Measurements from ENCODE around the gene TP53INP2. TPM values are rescaled to one million over a fixed set of nuclear protein-coding genes. Genes with fewer than 3 reads are reported as not detected.
"Not testable (repeated sequence)": the region's sequence is repeated elsewhere in the genome, so short reads cannot be mapped to it uniquely, and the experiment has no call there.

Gene TP53INP2
- total RNA-seq, 1 donor from 2014 or later = 22.7 TPM

DNA sequence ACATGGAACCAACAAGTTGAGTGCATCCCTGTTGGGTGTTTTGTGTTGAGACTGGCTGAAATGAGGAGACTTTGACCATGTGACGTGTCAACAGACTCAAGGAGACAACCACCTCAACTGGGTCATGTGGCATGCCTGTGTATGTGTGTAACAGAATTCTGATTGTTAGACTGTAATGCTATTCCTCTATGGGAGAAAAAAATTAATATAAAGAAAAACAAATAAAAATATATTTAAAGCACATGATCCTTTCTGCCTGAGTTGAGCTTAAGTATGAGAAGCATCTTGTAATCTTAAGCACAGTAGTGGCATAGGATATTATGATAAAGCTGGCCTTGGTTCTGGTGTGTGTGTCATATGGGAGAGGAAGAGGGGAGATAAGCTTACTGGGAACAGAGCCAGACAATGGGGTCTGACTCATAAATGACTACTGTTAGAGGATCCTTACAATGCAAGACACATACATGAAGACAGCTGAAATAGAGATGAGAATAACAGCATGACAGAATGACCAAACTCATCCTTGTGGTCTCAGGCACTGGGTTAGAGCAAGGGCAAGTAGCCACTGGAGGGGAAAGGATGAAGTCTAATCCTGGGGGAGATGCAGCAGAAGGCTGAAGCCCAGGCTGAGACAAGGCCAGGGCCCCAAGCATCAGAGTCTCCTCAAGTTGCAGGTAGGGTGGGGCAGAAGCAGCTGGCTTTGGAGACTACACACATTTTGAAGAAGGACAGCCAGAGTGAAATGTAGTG, 9.2 kb downstream of the TP53INP2 start:
- H3K9me3 Mint-ChIP-seq (ENCODE audit: unreplicated experiment) = no peaks in the 10 kb centered on the region
- peak overlapping the region; percentile 28 for H3K4me3 Mint-ChIP-seq (ENCODE audit: unreplicated experiment)
- peak; percentile 99 for DNase-seq (ENCODE audit: low read depth)

DNA sequence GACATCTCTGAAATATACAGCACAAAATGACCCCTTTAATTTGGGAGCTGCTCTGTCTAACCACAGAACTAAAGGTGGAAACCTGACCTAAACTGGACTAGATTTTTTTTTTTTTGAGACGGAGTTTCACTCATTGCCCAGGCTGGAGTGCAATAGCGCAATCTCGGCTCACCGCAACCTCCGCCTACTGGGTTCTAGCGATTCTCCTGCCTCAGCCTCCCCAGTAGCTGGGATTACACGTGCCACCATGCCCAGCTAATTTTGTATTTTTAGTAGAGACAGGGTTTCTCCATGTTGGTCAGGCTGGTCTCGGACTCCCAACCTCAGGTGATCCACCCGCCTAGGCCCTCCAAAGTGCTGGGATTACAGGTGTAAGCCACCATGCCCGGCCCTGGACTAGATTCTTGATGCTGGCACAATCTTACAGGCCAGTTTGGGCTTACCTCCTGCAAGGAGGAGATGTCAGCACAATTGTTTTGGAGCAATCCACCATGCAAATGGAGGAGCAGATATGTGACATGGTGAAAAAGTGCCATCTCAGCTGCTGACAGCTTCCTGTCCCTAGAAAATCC, 9.9 kb downstream of the TP53INP2 start:
- not testable (repeated sequence) for FAIRE-seq; H2AFZ ChIP-seq (ENCODE audit: low read depth, low read length); H3K9me3 ChIP-seq (ENCODE audit: insufficient read depth, low read depth, low read length); H3K79me2 ChIP-seq (ENCODE audit: insufficient read depth, low read length); H3K4me3 ChIP-seq (ENCODE audit: insufficient read depth, low read depth, low read length); DNase-seq (ENCODE audit: low read depth); H3K4me3 Mint-ChIP-seq (ENCODE audit: unreplicated experiment); H3K9me3 Mint-ChIP-seq (ENCODE audit: unreplicated experiment); H3K9ac ChIP-seq (ENCODE audit: low read length); H3K36me3 Mint-ChIP-seq (ENCODE audit: low read depth, unreplicated experiment); H3K36me3 ChIP-seq (ENCODE audit: insufficient read depth, low read length); H3K27me3 Mint-ChIP-seq (ENCODE audit: low read depth, unreplicated experiment); H3K27me3 ChIP-seq (ENCODE audit: insufficient read depth, low read length)
- Mint-ChIP-seq H3K27ac (ENCODE audit: unreplicated experiment) (peak overlapping the region; percentile 77), H3K4me1 (ENCODE audit: low read depth, unreplicated experiment) (peaks cover 28% of the 10 kb centered on the region)
- peaks cover 25% of the 10 kb centered on the region for H3K4me1 ChIP-seq (ENCODE audit: insufficient read depth, low read length)
- peaks cover 41% of the 10 kb centered on the region for H4K20me1 ChIP-seq (ENCODE audit: insufficient read depth, low read length)
- H3K27ac ChIP-seq (ENCODE audit: low read depth, low read length) = peak overlapping the region; percentile 43
- peak overlapping the region; percentile 48 for H3K4me2 ChIP-seq (ENCODE audit: low read length)

More for the DNA sequence above, 9.2 kb downstream of the TP53INP2 start:
- peak; percentile 78 for FAIRE-seq
- Mint-ChIP-seq H3K27me3 (ENCODE audit: low read depth, unreplicated experiment) (peaks cover 6% of the 10 kb centered on the region), H3K4me1 (ENCODE audit: low read depth, unreplicated experiment) (peaks cover 28% of the 10 kb centered on the region), H3K27ac (ENCODE audit: unreplicated experiment) (peak overlapping the region; percentile 77), H3K36me3 (ENCODE audit: low read depth, unreplicated experiment) (peaks cover 8% of the 10 kb centered on the region)
- peak overlapping the region; percentile 74 for H3K27ac ChIP-seq (ENCODE audit: low read depth, low read length)
- H3K36me3 ChIP-seq (ENCODE audit: insufficient read depth, low read length) = peaks cover 2% of the 10 kb centered on the region
- H3K79me2 ChIP-seq (ENCODE audit: insufficient read depth, low read length) = no peaks in the 10 kb centered on the region
- H3K4me3 ChIP-seq (ENCODE audit: insufficient read depth, low read depth, low read length) = no peak overlapping the region
- H3K9ac ChIP-seq (ENCODE audit: low read length) = peak overlapping the region; percentile 42
- no peaks in the 10 kb centered on the region for H3K27me3 ChIP-seq (ENCODE audit: insufficient read depth, low read length)
- no peak for TF ChIP-seq EZH2 (IDR thresholded peaks at IDR 0.05; ENCODE audit: insufficient read depth, low read length)
- TF ChIP-seq, protein P1, sequence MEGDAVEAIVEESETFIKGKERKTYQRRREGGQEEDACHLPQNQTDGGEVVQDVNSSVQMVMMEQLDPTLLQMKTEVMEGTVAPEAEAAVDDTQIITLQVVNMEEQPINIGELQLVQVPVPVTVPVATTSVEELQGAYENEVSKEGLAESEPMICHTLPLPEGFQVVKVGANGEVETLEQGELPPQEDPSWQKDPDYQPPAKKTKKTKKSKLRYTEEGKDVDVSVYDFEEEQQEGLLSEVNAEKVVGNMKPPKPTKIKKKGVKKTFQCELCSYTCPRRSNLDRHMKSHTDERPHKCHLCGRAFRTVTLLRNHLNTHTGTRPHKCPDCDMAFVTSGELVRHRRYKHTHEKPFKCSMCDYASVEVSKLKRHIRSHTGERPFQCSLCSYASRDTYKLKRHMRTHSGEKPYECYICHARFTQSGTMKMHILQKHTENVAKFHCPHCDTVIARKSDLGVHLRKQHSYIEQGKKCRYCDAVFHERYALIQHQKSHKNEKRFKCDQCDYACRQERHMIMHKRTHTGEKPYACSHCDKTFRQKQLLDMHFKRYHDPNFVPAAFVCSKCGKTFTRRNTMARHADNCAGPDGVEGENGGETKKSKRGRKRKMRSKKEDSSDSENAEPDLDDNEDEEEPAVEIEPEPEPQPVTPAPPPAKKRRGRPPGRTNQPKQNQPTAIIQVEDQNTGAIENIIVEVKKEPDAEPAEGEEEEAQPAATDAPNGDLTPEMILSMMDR (IDR thresholded peaks at IDR 0.05; ENCODE audit: insufficient read depth, low read depth, low read length) = no peak
- H3K4me2 ChIP-seq (ENCODE audit: low read length) = peak overlapping the region; percentile 62
- H2AFZ ChIP-seq (ENCODE audit: low read depth, low read length) = no peak overlapping the region
- peaks cover 41% of the 10 kb centered on the region for H4K20me1 ChIP-seq (ENCODE audit: insufficient read depth, low read length)
- no peaks in the 10 kb centered on the region for H3K9me3 ChIP-seq (ENCODE audit: insufficient read depth, low read depth, low read length)
- H3K4me1 ChIP-seq (ENCODE audit: insufficient read depth, low read length) = peaks cover 25% of the 10 kb centered on the region

DNA sequence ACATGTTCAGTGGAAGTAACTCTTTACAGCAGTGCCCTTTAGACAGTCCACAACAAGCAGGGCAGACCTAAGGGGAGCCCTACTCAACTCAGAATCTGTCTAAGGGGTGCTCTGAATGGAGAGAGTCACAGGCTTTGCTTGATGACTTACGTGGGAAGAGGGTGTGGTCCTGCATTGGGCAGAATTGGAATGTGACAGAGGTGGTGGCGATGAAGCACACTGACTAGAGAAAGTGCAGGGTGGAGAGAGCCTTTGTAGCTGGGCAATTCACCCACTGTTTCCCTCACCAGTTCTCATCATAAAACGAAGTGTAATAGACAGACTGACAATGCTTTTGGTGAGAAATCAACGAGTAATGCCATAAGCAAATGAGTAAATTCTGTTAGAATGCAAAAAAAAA, 11.2 kb downstream of the TP53INP2 start:
- H3K4me2 ChIP-seq (ENCODE audit: low read length) = no peak overlapping the region

More for the DNA sequence above, 11.2 kb downstream of the TP53INP2 start:
- H3K36me3 Mint-ChIP-seq (ENCODE audit: low read depth, unreplicated experiment) = peaks cover 13% of the 10 kb centered on the region
- Histone ChIP-seq H3K27ac (ENCODE audit: low read depth, low read length) (no peak overlapping the region), H3K9me3 (ENCODE audit: insufficient read depth, low read depth, low read length) (no peaks in the 10 kb centered on the region), H3K4me3 (ENCODE audit: insufficient read depth, low read depth, low read length) (no peak overlapping the region), H4K20me1 (ENCODE audit: insufficient read depth, low read length) (peaks cover 38% of the 10 kb centered on the region), H3K27me3 (ENCODE audit: insufficient read depth, low read length) (no peaks in the 10 kb centered on the region), H2AFZ (ENCODE audit: low read depth, low read length) (no peak overlapping the region), H3K36me3 (ENCODE audit: insufficient read depth, low read length) (peaks cover 6% of the 10 kb centered on the region), H3K4me1 (ENCODE audit: insufficient read depth, low read length) (peaks cover 21% of the 10 kb centered on the region), H3K79me2 (ENCODE audit: insufficient read depth, low read length) (no peaks in the 10 kb centered on the region), H3K9ac (ENCODE audit: low read length) (no peak overlapping the region)
- H3K4me1 Mint-ChIP-seq (ENCODE audit: low read depth, unreplicated experiment) = peaks cover 28% of the 10 kb centered on the region
- H3K9me3 Mint-ChIP-seq (ENCODE audit: unreplicated experiment) = no peaks in the 10 kb centered on the region
- H3K4me3 Mint-ChIP-seq (ENCODE audit: unreplicated experiment) = no peak overlapping the region
- DNase-seq (ENCODE audit: low read depth) = no peak
- FAIRE-seq = no peak
- TF ChIP-seq, protein P1 (IDR thresholded peaks at IDR 0.05; ENCODE audit: insufficient read depth, low read depth, low read length) = no peak
- TF ChIP-seq EZH2 (IDR thresholded peaks at IDR 0.05; ENCODE audit: insufficient read depth, low read length) = no peak
- H3K27me3 Mint-ChIP-seq (ENCODE audit: low read depth, unreplicated experiment) = peaks cover 5% of the 10 kb centered on the region
- H3K27ac Mint-ChIP-seq (ENCODE audit: unreplicated experiment) = no peak overlapping the region

Measured in astrocyte (in vitro differentiated cells and primary cell).